H9 (cell line): ENCODE measurements around the gene IGF2. TPM values are rescaled to one million over a fixed set of nuclear protein-coding genes. Genes with fewer than 3 reads are reported as not detected.

Experiments used
- DNase-seq: peaks from one replicate; pipeline ENCODE4 v3.0.0-alpha.2; 2017
- H2AFZ ChIP-seq: one replicate; pipeline ENCODE4 v1.6.1; 2013; ENCODE audit warnings: mild to moderate bottlenecking, low read length, control low read depth, moderate library complexity
- H2AK5ac ChIP-seq: 2 replicates; pipeline ENCODE4 v1.6.1; 2013; ENCODE audit warnings: low read length, control low read depth, mixed read lengths; ENCODE audit not compliant: insufficient read length
- H2BK120ac ChIP-seq: one replicate; pipeline ENCODE4 v1.6.1; 2013; ENCODE audit warnings: low read depth, mild to moderate bottlenecking, low read length, control low read depth, inconsistent platforms; ENCODE audit not compliant: poor library complexity, severe bottlenecking
- H2BK12ac ChIP-seq: 2 replicates; pipeline ENCODE4 v1.6.1; 2013; ENCODE audit warnings: low read length, control low read depth, mixed read lengths, low read depth; ENCODE audit not compliant: insufficient read length
- H2BK15ac ChIP-seq: 2 replicates; pipeline ENCODE4 v1.6.1; 2013; ENCODE audit warnings: low read depth, low read length, control low read depth
- H2BK20ac ChIP-seq: one replicate; pipeline ENCODE4 v1.6.1; 2013; ENCODE audit warnings: low read depth, mild to moderate bottlenecking, low read length, control low read depth, inconsistent platforms; ENCODE audit not compliant: poor library complexity, severe bottlenecking
- H2BK5ac ChIP-seq: 2 replicates; pipeline ENCODE4 v1.6.1; 2013; ENCODE audit warnings: low read length, control low read depth, mixed read lengths; ENCODE audit not compliant: insufficient read length
- H3K14ac ChIP-seq: 2 replicates; pipeline ENCODE4 v1.6.1; 2013; ENCODE audit warnings: low read length, control low read depth; ENCODE audit not compliant: insufficient read depth
- H3K18ac ChIP-seq: 2 replicates; pipeline ENCODE4 v1.6.1; 2013; ENCODE audit warnings: low read depth, mild to moderate bottlenecking, mixed read lengths, low read length, control low read depth; ENCODE audit not compliant: insufficient read length
- H3K23ac ChIP-seq: 2 replicates; pipeline ENCODE4 v1.6.1; 2013; ENCODE audit warnings: low read length, control low read depth, mixed read lengths, low read depth; ENCODE audit not compliant: insufficient read length
- H3K23me2 ChIP-seq: 2 replicates; pipeline ENCODE4 v1.6.1; 2013; ENCODE audit warnings: low read depth, mild to moderate bottlenecking, mixed read lengths, low read length, control low read depth; ENCODE audit not compliant: insufficient read length, poor library complexity, severe bottlenecking
- H3K27ac ChIP-seq: 2 replicates; pipeline ENCODE4 v1.5.1; 2013; ENCODE audit warnings: low read length, control low read depth, mixed read lengths, low read depth; ENCODE audit not compliant: insufficient read length
- H3K27me3 ChIP-seq: 2 replicates; pipeline ENCODE4 v1.6.1; 2013; ENCODE audit warnings: low read length, control low read depth, inconsistent platforms; ENCODE audit not compliant: insufficient read depth
- H3K4ac ChIP-seq: 2 replicates; pipeline ENCODE4 v1.6.1; 2013; ENCODE audit warnings: low read depth, mild to moderate bottlenecking, control low read depth, inconsistent platforms, low read length, moderate library complexity
- H3K4me1 ChIP-seq: 2 replicates; pipeline ENCODE4 v1.6.1; 2013; ENCODE audit warnings: low read length, control low read depth, inconsistent platforms; ENCODE audit not compliant: insufficient read depth
- H3K4me2 ChIP-seq: 2 replicates; pipeline ENCODE4 v1.6.1; 2013; ENCODE audit warnings: low read length, control low read depth, mixed read lengths; ENCODE audit not compliant: insufficient read length, insufficient read depth
- H3K56ac ChIP-seq: 2 replicates; pipeline ENCODE4 v1.6.1; 2013; ENCODE audit warnings: low read depth, mild to moderate bottlenecking, mixed read lengths, low read length, control low read depth; ENCODE audit not compliant: insufficient read length
- H3K79me1 ChIP-seq: 2 replicates; pipeline ENCODE4 v1.6.1; 2013; ENCODE audit warnings: low read depth, mild to moderate bottlenecking, moderate library complexity, low read length, control low read depth, inconsistent platforms; ENCODE audit not compliant: insufficient read depth, poor library complexity, severe bottlenecking
- H3K79me2 ChIP-seq: 2 replicates; pipeline ENCODE4 v1.6.1; 2013; ENCODE audit warnings: low read length, control low read depth, inconsistent platforms; ENCODE audit not compliant: insufficient read depth
- H3K9ac ChIP-seq: 2 replicates; pipeline ENCODE4 v1.6.1; 2013; ENCODE audit warnings: low read length, control low read depth, mixed read lengths; ENCODE audit not compliant: insufficient read length; ENCODE audit errors: extremely low read depth
- H3K9me3 ChIP-seq: one replicate; pipeline ENCODE4 v1.6.1; 2013; ENCODE audit warnings: low read depth, low read length, inconsistent platforms; ENCODE audit not compliant: control insufficient read depth
- H3T11ph ChIP-seq: one replicate; pipeline ENCODE4 v1.6.1; 2013; ENCODE audit warnings: mild to moderate bottlenecking, low read length, control low read depth, inconsistent platforms
- H4K20me1 ChIP-seq: one replicate; pipeline ENCODE4 v1.6.1; 2013; ENCODE audit not compliant: control insufficient read depth, insufficient read length, insufficient read depth
- H4K5ac ChIP-seq: 2 replicates; pipeline ENCODE4 v1.6.1; 2013; ENCODE audit warnings: low read depth, mild to moderate bottlenecking, mixed read lengths, low read length, control low read depth; ENCODE audit not compliant: insufficient read length
- H4K8ac ChIP-seq: replicated peaks from 2 replicates; pipeline ENCODE4 v1.6.1; 2013; ENCODE audit warnings: low read length, control low read depth, mixed read lengths, low read depth; ENCODE audit not compliant: insufficient read length
- H4K91ac ChIP-seq: 2 replicates; pipeline ENCODE4 v1.6.1; 2013; ENCODE audit warnings: low read depth, mild to moderate bottlenecking, moderate library complexity, mixed read lengths, low read length, control low read depth; ENCODE audit not compliant: insufficient read length
- H3K27ac Mint-ChIP-seq, 3 experiments: 2 replicates in 2 of 3; 3 replicates in 1 of 3; pipeline ENCODE4 v1.8.0; 2020 to 2021; ENCODE audit warnings: mixed read lengths in 3 of 3, mild to moderate bottlenecking in 1 of 3, moderate library complexity in 1 of 3
- H3K27me3 Mint-ChIP-seq: 2 replicates; pipeline ENCODE4 v1.8.0; 2021; ENCODE audit warnings: low read depth, mild to moderate bottlenecking, moderate library complexity, mixed read lengths
- H3K36me3 Mint-ChIP-seq, 3 experiments: 2 replicates in 2 of 3; 3 replicates in 1 of 3; pipeline ENCODE4 v1.8.0; 2020 to 2021; ENCODE audit warnings: low read depth in 3 of 3, mixed read lengths in 3 of 3; ENCODE audit not compliant: insufficient read depth in 1 of 3
- H3K4me1 Mint-ChIP-seq, 2 experiments: 2 replicates each; pipeline ENCODE4 v1.8.0; 2020; ENCODE audit warnings: mixed read lengths in 2 of 2
- H3K4me3 Mint-ChIP-seq, 2 experiments: 2 replicates in 1 of 2; 3 replicates in 1 of 2; pipeline ENCODE4 v1.8.0; 2020 to 2021; ENCODE audit warnings: mild to moderate bottlenecking in 2 of 2, mixed read lengths in 2 of 2, moderate library complexity in 1 of 2
- H3K9me3 Mint-ChIP-seq, 2 experiments: 2 replicates in 1 of 2; 3 replicates in 1 of 2; pipeline ENCODE4 v1.8.0; 2020; ENCODE audit warnings: mild to moderate bottlenecking in 2 of 2, mixed read lengths in 2 of 2, moderate library complexity in 1 of 2
- CTCF ChIP-seq: fragments of 200-600 bp; sonication (generic); conservative IDR thresholded peaks from 3 replicates; pipeline ENCODE4 v1.8.0; 2021; ENCODE audit warnings: antibody characterized with exemption, mild to moderate bottlenecking
- WGBS: extraction: QIAGEN DNeasy Blood & Tissue Kit; methylation state at CpG from one replicate; pipeline ENCODE4 v1.1.7; 2013; ENCODE audit warnings: missing lambda C conversion rate, low lambda C conversion rate, mixed read lengths; ENCODE audit not compliant: insufficient read length; ENCODE audit errors: extremely low coverage; 5-methylcytosine and 5-hydroxymethylcytosine counted together
- total RNA-seq: library from RNA; stranded (reverse); gene quantifications from 2 replicates; pipeline ENCODE4 v1.2.1, GENCODE V29; 2021

IGF2 gene
- total RNA-seq, 1 experiment from 2014 or later, result 2.8 TPM

GRCh38 chr11:2098691-2099515, 40.3 kb downstream of the IGF2 start:
- peak; percentile 22 for DNase-seq
- Mint-ChIP-seq H3K9me3 (peaks cover 0 to 2% of the 10 kb centered on the region in 2 experiments; a peak in 1 of 5 replicates), H3K27ac (peak overlapping the region in 1 of 3 experiments; percentile 77; a peak in 1 of 7 replicates), H3K27me3 (peaks cover 38% of the 10 kb centered on the region), H3K4me3 (no peak overlapping the region), H3K36me3 (no peaks in the 10 kb centered on the region; a peak in 1 of 7 replicates), H3K4me1 (peaks cover 18 to 25% of the 10 kb centered on the region in 2 experiments)
- Histone ChIP-seq H3K4ac (no peak overlapping the region), H2BK120ac (no peak overlapping the region), H3T11ph (no peak overlapping the region), H3K79me2 (no peaks in the 10 kb centered on the region), H3K79me1 (no peaks in the 10 kb centered on the region), H4K91ac (no peak overlapping the region), H2BK5ac (no peak overlapping the region), H3K9me3 (no peaks in the 10 kb centered on the region), H4K8ac (no peak overlapping the region), H3K56ac (no peak overlapping the region), H3K23me2 (no peaks in the 10 kb centered on the region), H3K27me3 (no peaks in the 10 kb centered on the region), H2BK15ac (no peak overlapping the region), H2BK20ac (no peak overlapping the region), H3K4me2 (no peak overlapping the region), H2AK5ac (no peak overlapping the region), H4K20me1 (no peaks in the 10 kb centered on the region), H4K5ac (no peak overlapping the region), H2BK12ac (no peak overlapping the region), H2AFZ (no peak overlapping the region), H3K4me1 (no peaks in the 10 kb centered on the region), H3K9ac (no peak overlapping the region), H3K23ac (no peak overlapping the region), H3K27ac (no peak overlapping the region), H3K18ac (no peak overlapping the region), H3K14ac (no peak overlapping the region)
- no peak for TF ChIP-seq CTCF
- WGBS, result no CpG with 5 or more reads among the region's 22 CpGs
